Spleen (tissue), 7 donors: ENCODE data around the gene RASAL3.

Experiments
- POLR2A ChIP-seq, 3 donors: fragments of 450-650 bp; IDR thresholded peaks; one replicate each; pipeline ENCODE4 v1.5.1; 2017; ENCODE audit warnings: antibody characterized with exemption in 3 of 3, mild to moderate bottlenecking in 1 of 3
- TF ChIP-seq, protein P1 (sequence below), 11 experiments: fragments of 200-600 bp in 7 of 11; fragments of 450-650 bp in 4 of 11; sonication (generic) in 4 of 11; IDR thresholded peaks in 8 of 11; conservative IDR thresholded peaks in 3 of 11; 1 replicate in 7 of 11; 2 replicates in 4 of 11; pipeline versions ENCODE4 v1.4.0 to v1.8.0; 2016 to 2021; ENCODE audit warnings: antibody characterized with exemption in 11 of 11, inconsistent platforms in 4 of 11, mild to moderate bottlenecking in 1 of 11
- donor health status: DM: no; HTN: no; CAD: no; lungs with moderate emphysema.
- donor health status: DM: no; HTN: no; CAD: no.
- donor health status: DM: no; HTN: no; CAD: no.

GRCh38 chr19:15501596-15501995, 37.3 kb upstream of the RASAL3 start:
- TF ChIP-seq POLR2A (IDR thresholded peaks at IDR 0.05), result no peak
- TF ChIP-seq, protein P1, sequence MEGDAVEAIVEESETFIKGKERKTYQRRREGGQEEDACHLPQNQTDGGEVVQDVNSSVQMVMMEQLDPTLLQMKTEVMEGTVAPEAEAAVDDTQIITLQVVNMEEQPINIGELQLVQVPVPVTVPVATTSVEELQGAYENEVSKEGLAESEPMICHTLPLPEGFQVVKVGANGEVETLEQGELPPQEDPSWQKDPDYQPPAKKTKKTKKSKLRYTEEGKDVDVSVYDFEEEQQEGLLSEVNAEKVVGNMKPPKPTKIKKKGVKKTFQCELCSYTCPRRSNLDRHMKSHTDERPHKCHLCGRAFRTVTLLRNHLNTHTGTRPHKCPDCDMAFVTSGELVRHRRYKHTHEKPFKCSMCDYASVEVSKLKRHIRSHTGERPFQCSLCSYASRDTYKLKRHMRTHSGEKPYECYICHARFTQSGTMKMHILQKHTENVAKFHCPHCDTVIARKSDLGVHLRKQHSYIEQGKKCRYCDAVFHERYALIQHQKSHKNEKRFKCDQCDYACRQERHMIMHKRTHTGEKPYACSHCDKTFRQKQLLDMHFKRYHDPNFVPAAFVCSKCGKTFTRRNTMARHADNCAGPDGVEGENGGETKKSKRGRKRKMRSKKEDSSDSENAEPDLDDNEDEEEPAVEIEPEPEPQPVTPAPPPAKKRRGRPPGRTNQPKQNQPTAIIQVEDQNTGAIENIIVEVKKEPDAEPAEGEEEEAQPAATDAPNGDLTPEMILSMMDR (IDR thresholded peaks at IDR 0.05 in 8 of 11, conservative IDR thresholded peaks at IDR 0.05 in 3 of 11), result no peak
